HEK293T (cell line): ENCODE results near the gene UPP1.

Experiments
- CTCF ChIA-PET: fragments of 350-600 bp; formaldehyde crosslinking; extraction: SDS; loops from one replicate; lab custom pipeline; 2021; ENCODE audit warnings: antibody characterized with exemption, inconsistent platforms; lab: Yijun Ruan, JAX
- POLR2A ChIA-PET: fragments of 350-600 bp; formaldehyde crosslinking; extraction: SDS; loops from one replicate; lab custom pipeline; 2020; ENCODE audit warnings: antibody characterized with exemption, inconsistent platforms; lab: Yijun Ruan, JAX
- DNase-seq: peaks from one replicate; pipeline ENCODE4 v3.0.0; 2012; ENCODE audit warnings: mixed read lengths; ENCODE audit errors: extremely low spot score
- ARNT ChIP-seq: fragments of 450-650 bp; IDR thresholded peaks from 2 replicates; pipeline ENCODE4 v1.6.1; 2017; ENCODE audit warnings: mild to moderate bottlenecking
- BHLHE40 ChIP-seq: fragments of 450-650 bp; IDR thresholded peaks from 2 replicates; pipeline ENCODE4 v1.6.1; 2016; ENCODE audit warnings: mild to moderate bottlenecking, moderate library complexity, borderline replicate concordance
- CTBP1 ChIP-seq: fragments of 450-650 bp; IDR thresholded peaks from 2 replicates; pipeline ENCODE4 v1.6.1; 2016; ENCODE audit warnings: borderline replicate concordance
- ELF4 ChIP-seq: fragments of 450-650 bp; IDR thresholded peaks from 2 replicates; pipeline ENCODE4 v1.6.1; 2017; ENCODE audit warnings: antibody characterized with exemption
- FOXA1 ChIP-seq: fragments of 450-650 bp; IDR thresholded peaks from 2 replicates; pipeline ENCODE4 v1.6.1; 2016; ENCODE audit warnings: mild to moderate bottlenecking
- FOXK2 ChIP-seq: fragments of 450-650 bp; IDR thresholded peaks from 2 replicates; pipeline ENCODE4 v1.6.1; 2016; ENCODE audit warnings: mild to moderate bottlenecking
- FOXM1 ChIP-seq: fragments of 450-650 bp; IDR thresholded peaks from 2 replicates; pipeline ENCODE4 v1.6.1; 2017; ENCODE audit warnings: mild to moderate bottlenecking, borderline replicate concordance
- HDGF ChIP-seq: fragments of 450-650 bp; IDR thresholded peaks from 2 replicates; pipeline ENCODE4 v1.6.1; 2017; ENCODE audit warnings: antibody characterized with exemption, borderline replicate concordance
- L3MBTL2 ChIP-seq: fragments of 450-650 bp; conservative IDR thresholded peaks from 2 replicates; pipeline ENCODE4 v1.6.1; 2016; ENCODE audit warnings: mild to moderate bottlenecking
- LEF1 ChIP-seq: fragments of 450-650 bp; IDR thresholded peaks from 2 replicates; pipeline ENCODE4 v1.6.1; 2017; ENCODE audit warnings: mild to moderate bottlenecking, borderline replicate concordance
- NFRKB ChIP-seq: fragments of 450-650 bp; IDR thresholded peaks from 2 replicates; pipeline ENCODE4 v1.6.1; 2016; ENCODE audit warnings: mild to moderate bottlenecking, moderate library complexity
- SP1 ChIP-seq: fragments of 450-650 bp; IDR thresholded peaks from 2 replicates; pipeline ENCODE4 v1.6.1; 2017
- SUZ12 ChIP-seq: fragments of 450-650 bp; IDR thresholded peaks from 2 replicates; pipeline ENCODE4 v1.6.1; 2016; ENCODE audit warnings: mild to moderate bottlenecking
- TARDBP ChIP-seq: fragments of 450-650 bp; IDR thresholded peaks from 2 replicates; pipeline ENCODE4 v1.6.1; 2016
- ZNF384 ChIP-seq: fragments of 450-650 bp; IDR thresholded peaks from 2 replicates; pipeline ENCODE4 v1.6.1; 2016
- TF ChIP-seq, protein P1 (sequence below): fragments of 450-650 bp; IDR thresholded peaks from 2 replicates; pipeline ENCODE4 v1.6.1; 2016

UPP1 gene

DNA sequence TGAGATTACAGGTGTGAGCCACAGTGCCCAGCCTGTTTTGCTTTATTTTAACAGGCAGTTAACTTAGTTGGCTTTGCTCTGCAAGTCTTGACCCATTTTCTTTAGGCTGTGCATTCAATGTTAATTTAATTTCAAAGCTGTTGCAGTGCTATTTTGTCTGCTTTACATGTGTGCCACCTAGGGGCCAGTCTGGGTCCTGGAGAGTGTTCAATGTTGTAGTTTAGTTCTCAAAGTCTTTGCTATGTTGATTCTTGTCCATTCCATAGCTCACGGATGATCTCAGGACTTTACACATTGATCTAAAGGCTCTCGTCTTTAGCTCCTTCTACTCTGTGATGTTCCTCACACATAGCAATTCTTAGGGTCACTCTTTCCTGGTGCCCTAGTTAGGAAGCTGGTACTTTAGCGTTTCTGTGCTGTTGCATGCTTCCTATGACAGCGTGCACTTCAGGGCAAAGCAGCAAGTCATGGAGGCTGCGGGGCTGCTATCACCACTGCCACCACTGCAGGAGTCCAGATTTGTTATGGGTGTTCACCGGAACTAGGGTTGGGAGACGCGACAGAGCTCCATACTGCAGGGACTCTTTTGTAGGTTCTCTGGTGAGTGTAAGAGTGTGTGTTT, 65.8 kb downstream of the UPP1 start:
- no peak for TF ChIP-seq ARNT
- TF ChIP-seq ELF4: no peak
- TF ChIP-seq HDGF: no peak
- TF ChIP-seq SP1: no peak
- no peak for TF ChIP-seq FOXM1
- TF ChIP-seq, protein P1, sequence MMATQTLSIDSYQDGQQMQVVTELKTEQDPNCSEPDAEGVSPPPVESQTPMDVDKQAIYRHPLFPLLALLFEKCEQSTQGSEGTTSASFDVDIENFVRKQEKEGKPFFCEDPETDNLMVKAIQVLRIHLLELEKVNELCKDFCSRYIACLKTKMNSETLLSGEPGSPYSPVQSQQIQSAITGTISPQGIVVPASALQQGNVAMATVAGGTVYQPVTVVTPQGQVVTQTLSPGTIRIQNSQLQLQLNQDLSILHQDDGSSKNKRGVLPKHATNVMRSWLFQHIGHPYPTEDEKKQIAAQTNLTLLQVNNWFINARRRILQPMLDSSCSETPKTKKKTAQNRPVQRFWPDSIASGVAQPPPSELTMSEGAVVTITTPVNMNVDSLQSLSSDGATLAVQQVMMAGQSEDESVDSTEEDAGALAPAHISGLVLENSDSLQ: no peak
- TF ChIP-seq NFRKB: no peak
- TF ChIP-seq ZNF384: no peak
- TF ChIP-seq CTBP1: no peak
- TF ChIP-seq BHLHE40: no peak
- no peak for TF ChIP-seq SUZ12
- TF ChIP-seq TARDBP: no peak
- no peak for TF ChIP-seq L3MBTL2
- no peak for TF ChIP-seq FOXA1
- TF ChIP-seq FOXK2: no peak
- TF ChIP-seq LEF1: no peak
- CTCF ChIA-PET: interaction anchor here (0.5 to 1.3 kb wide), 8 partner anchors 8 to 368 kb away, joined by 3 to 11 read pairs (median 3); no protein-coding TSS in a partner anchor
- peak; percentile 42 for DNase-seq
- POLR2A ChIA-PET: no interaction called here
